Measurements from ENCODE around the gene SHISA9. TPM values are rescaled to one million over a fixed set of nuclear protein-coding genes. Genes with fewer than 3 reads are reported as not detected.
"Not testable (repeated sequence)": the region's sequence is repeated elsewhere in the genome, so short reads cannot be mapped to it uniquely, and the experiment has no call there.

SHISA9 gene
- 0.02 TPM in 1 of 2 replicates, not detected in the other for polyA plus RNA-seq (2012; rRNA removed)
- polyA plus RNA-seq (2012; cell fraction: cytosol; rRNA removed) = under 0.01 and 0.01 TPM in 2 replicates
- 0.06 TPM in 1 of 2 replicates, not detected in the other for polyA plus RNA-seq (2012; cell fraction: nucleus; rRNA removed)

DNA sequence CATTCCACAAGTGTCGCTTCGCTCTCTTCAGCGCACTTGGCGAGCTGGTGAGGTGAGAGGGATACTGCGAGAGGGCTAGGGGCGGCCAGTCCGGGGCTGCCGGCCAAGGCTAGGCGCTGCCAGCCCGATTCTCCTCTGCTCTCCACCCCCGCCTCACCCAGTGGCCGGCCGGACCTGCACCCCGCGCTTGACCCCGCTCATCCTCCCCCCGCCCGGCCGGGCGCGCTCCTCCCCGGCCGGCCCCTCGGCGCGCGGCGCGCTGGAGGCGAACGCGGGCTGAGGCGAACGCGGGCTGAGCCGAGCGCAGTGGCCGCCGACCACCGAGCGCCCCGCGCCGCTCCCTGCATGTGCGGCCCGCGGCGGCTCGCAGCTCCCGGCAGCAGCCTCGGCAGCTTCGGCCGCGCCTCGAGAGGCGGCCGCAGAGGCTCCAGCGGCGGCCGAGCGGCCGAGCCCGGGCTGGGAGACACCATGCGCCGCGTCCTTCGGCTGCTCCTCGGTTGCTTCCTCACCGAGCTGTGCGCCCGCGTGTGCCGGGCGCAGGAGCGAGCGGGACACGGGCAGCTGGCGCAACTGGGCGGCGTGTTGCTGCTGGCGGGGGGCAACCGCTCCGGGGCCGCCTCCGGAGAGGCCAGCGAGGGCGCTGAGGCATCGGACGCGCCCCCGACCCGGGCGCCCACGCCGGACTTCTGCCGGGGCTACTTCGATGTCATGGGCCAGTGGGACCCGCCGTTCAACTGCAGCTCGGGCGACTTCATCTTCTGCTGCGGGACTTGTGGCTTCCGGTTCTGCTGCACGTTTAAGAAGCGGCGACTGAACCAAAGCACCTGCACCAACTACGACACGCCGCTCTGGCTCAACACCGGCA is at the start of gene SHISA9:
Gene SHISA9, plus strand, starts transcription at position 2 of the 865 bp plus-strand sequence.
- peak; percentile 50 for DNase-seq
- no peak within 1 kb of the TSS for H2AFZ ChIP-seq (ENCODE audit: low read depth)
- ChIA-PET POLR2A (no interaction called here), CTCF (interaction anchor here (1.2 kb wide), 1 partner anchor 328 kb away, joined by 3 read pairs; no protein-coding TSS in a partner anchor)
- H4K20me1 ChIP-seq (ENCODE audit: insufficient read depth) = no peaks in the 10 kb centered on the region
- H3K36me3 ChIP-seq (replicated peaks in 1 of 2; ENCODE audit: control insufficient read depth in 1 of 2, insufficient read depth in 2 of 2, low read length in 1 of 2) = no peaks in the 10 kb centered on the region
- no peaks in the 10 kb centered on the region for H3K9me3 ChIP-seq
- H3K9ac ChIP-seq = no peak within 1 kb of the TSS
- no peak for TF ChIP-seq ELF1 (IDR thresholded peaks at IDR 0.05)
- no peak for TF ChIP-seq FOXJ3 (CRISPR knock-in tag; IDR thresholded peaks at IDR 0.05)
- TF ChIP-seq, protein P1, sequence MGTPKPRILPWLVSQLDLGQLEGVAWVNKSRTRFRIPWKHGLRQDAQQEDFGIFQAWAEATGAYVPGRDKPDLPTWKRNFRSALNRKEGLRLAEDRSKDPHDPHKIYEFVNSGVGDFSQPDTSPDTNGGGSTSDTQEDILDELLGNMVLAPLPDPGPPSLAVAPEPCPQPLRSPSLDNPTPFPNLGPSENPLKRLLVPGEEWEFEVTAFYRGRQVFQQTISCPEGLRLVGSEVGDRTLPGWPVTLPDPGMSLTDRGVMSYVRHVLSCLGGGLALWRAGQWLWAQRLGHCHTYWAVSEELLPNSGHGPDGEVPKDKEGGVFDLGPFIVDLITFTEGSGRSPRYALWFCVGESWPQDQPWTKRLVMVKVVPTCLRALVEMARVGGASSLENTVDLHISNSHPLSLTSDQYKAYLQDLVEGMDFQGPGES (IDR thresholded peaks at IDR 0.05; ENCODE audit: low read depth, low read length) = no peak
- TF ChIP-seq, protein P2, sequence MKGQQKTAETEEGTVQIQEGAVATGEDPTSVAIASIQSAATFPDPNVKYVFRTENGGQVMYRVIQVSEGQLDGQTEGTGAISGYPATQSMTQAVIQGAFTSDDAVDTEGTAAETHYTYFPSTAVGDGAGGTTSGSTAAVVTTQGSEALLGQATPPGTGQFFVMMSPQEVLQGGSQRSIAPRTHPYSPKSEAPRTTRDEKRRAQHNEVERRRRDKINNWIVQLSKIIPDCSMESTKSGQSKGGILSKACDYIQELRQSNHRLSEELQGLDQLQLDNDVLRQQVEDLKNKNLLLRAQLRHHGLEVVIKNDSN (IDR thresholded peaks at IDR 0.05; ENCODE audit: borderline replicate concordance, low read depth) = no peak
- TF ChIP-seq, protein P3, sequence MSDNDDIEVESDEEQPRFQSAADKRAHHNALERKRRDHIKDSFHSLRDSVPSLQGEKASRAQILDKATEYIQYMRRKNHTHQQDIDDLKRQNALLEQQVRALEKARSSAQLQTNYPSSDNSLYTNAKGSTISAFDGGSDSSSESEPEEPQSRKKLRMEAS (IDR thresholded peaks at IDR 0.05; ENCODE audit: low read depth) = no peak
- no peak for TF ChIP-seq FOXM1 (IDR thresholded peaks at IDR 0.05; ENCODE audit: low read depth)
- TF ChIP-seq EZH2phosphoT487 (IDR thresholded peaks at IDR 0.05; ENCODE audit: borderline replicate concordance, low read depth) = no peak
- no peak for TF ChIP-seq FOSL2 (IDR thresholded peaks at IDR 0.05; ENCODE audit: borderline replicate concordance, low read depth)
- no peak for TF ChIP-seq RAD21 (IDR thresholded peaks at IDR 0.05; ENCODE audit: low read length)
- TF ChIP-seq, protein P4, sequence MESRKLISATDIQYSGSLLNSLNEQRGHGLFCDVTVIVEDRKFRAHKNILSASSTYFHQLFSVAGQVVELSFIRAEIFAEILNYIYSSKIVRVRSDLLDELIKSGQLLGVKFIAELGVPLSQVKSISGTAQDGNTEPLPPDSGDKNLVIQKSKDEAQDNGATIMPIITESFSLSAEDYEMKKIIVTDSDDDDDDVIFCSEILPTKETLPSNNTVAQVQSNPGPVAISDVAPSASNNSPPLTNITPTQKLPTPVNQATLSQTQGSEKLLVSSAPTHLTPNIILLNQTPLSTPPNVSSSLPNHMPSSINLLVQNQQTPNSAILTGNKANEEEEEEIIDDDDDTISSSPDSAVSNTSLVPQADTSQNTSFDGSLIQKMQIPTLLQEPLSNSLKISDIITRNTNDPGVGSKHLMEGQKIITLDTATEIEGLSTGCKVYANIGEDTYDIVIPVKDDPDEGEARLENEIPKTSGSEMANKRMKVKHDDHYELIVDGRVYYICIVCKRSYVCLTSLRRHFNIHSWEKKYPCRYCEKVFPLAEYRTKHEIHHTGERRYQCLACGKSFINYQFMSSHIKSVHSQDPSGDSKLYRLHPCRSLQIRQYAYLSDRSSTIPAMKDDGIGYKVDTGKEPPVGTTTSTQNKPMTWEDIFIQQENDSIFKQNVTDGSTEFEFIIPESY (IDR thresholded peaks at IDR 0.05; ENCODE audit: borderline replicate concordance, low read depth) = no peak
- WGBS (ENCODE audit: low lambda C conversion rate) = 3% methylated on average over 21 of the region's 110 CpGs
- H3K27me3 ChIP-seq (ENCODE audit: insufficient read depth) = peaks cover 45% of the 10 kb centered on the region
- no peak within 1 kb of the TSS; a peak in 1 of 4 replicates for H3K4me3 ChIP-seq (ENCODE audit: low read depth in 2 of 2, low read length in 1 of 2)
- no peak within 1 kb of the TSS for H3K27ac ChIP-seq (ENCODE audit: low read depth in 2 of 2, low read length in 1 of 2)
- no peaks in the 10 kb centered on the region for H3F3A ChIP-seq (replicated peaks; ENCODE audit: insufficient read depth)
- H3K79me2 ChIP-seq (ENCODE audit: insufficient read depth) = no peaks in the 10 kb centered on the region
- H3K9me2 ChIP-seq = no peaks in the 10 kb centered on the region
- H3K4me1 ChIP-seq (ENCODE audit: control insufficient read depth in 1 of 2, insufficient read depth in 2 of 2, low read depth in 1 of 2, low read length in 1 of 2) = no peaks in the 10 kb centered on the region
- peak within 1 kb of the TSS; percentile 41; the same call in 1 of the 2 replicates for H3K4me2 ChIP-seq

DNA sequence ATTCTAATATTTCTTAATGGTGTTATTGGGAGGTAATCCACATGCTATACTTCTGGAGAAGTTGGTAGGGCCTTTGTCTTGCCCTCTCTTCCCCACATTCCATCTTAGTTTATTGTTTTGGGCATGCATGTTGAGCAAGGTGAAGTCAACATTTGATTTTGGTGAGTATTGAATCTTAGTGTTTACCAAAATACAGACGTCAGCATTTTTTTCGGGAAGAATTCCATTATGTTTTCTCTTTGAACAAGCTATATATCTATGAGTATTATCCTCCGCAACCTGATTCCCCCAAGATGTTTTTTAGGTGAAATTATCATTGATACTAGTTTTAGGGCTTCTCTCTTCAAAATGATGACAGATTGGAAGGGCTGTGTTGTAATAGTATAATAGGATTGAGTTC is 47.4 kb upstream of the SHISA9 start:
- H3K9me3 ChIP-seq = no peaks in the 10 kb centered on the region
- TF ChIP-seq RCOR1 (IDR thresholded peaks at IDR 0.05; ENCODE audit: low read length) (no peak), RAD21 (IDR thresholded peaks at IDR 0.05; ENCODE audit: low read length) (no peak)
- H3K9ac ChIP-seq = no peak overlapping the region
- no peaks in the 10 kb centered on the region for H3F3A ChIP-seq (replicated peaks; ENCODE audit: insufficient read depth)
- 70% methylated on average over 3 of the region's 3 CpGs for WGBS (ENCODE audit: low lambda C conversion rate)
- no peak overlapping the region for H2AFZ ChIP-seq (ENCODE audit: low read depth)
- H4K20me1 ChIP-seq (ENCODE audit: insufficient read depth) = no peaks in the 10 kb centered on the region
- no peaks in the 10 kb centered on the region for H3K36me3 ChIP-seq (replicated peaks in 1 of 2; ENCODE audit: control insufficient read depth in 1 of 2, insufficient read depth in 2 of 2, low read length in 1 of 2)
- H3K79me2 ChIP-seq (ENCODE audit: insufficient read depth) = no peaks in the 10 kb centered on the region
- POLR2A ChIA-PET = no interaction called here
- H3K27ac ChIP-seq (ENCODE audit: low read depth in 2 of 2, low read length in 1 of 2) = no peak overlapping the region
- CTCF ChIA-PET = no interaction called here
- no peaks in the 10 kb centered on the region for H3K27me3 ChIP-seq (ENCODE audit: insufficient read depth)
- no peak for DNase-seq
- no peak overlapping the region for H3K4me3 ChIP-seq (ENCODE audit: low read depth in 2 of 2, low read length in 1 of 2)
- H3K4me2 ChIP-seq = no peak overlapping the region
- no peaks in the 10 kb centered on the region for H3K9me2 ChIP-seq
- H3K4me1 ChIP-seq (ENCODE audit: control insufficient read depth in 1 of 2, insufficient read depth in 2 of 2, low read depth in 1 of 2, low read length in 1 of 2) = no peaks in the 10 kb centered on the region

DNA sequence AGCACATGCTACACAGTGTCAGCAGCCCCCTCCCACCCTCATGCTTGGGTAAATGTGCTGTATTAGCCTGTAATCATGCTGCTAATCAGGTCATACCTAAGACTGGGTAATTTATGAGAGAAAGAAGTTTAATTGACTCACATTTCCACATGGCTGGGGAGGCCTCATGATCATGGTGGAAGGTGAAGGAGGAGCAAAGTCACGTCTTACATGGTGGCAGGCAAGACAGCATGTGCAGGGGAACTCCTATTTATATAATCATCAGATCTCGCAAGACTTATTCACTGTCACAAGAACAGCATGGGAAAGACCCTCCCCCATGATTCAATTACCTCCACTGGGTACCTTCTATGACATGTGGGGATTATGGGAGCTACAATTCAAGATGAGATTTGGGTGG is 44.0 kb upstream of the SHISA9 start:
- H3K9ac ChIP-seq; H4K20me1 ChIP-seq (ENCODE audit: insufficient read depth); H3K79me2 ChIP-seq (ENCODE audit: insufficient read depth); H3K4me3 ChIP-seq (ENCODE audit: low read depth in 2 of 2, low read length in 1 of 2); DNase-seq; POLR2A ChIA-PET; H2AFZ ChIP-seq (ENCODE audit: low read depth); H3K4me2 ChIP-seq; H3K27ac ChIP-seq (ENCODE audit: low read depth in 2 of 2, low read length in 1 of 2); H3K9me3 ChIP-seq; H3K27me3 ChIP-seq (ENCODE audit: insufficient read depth); H3K36me3 ChIP-seq (replicated peaks in 1 of 2; ENCODE audit: control insufficient read depth in 1 of 2, insufficient read depth in 2 of 2, low read length in 1 of 2); H3K4me1 ChIP-seq (ENCODE audit: control insufficient read depth in 1 of 2, insufficient read depth in 2 of 2, low read depth in 1 of 2, low read length in 1 of 2); H3K9me2 ChIP-seq; CTCF ChIA-PET; H3F3A ChIP-seq (replicated peaks; ENCODE audit: insufficient read depth): not testable (repeated sequence)
- WGBS (ENCODE audit: low lambda C conversion rate) = 40% methylated on average over 2 of the region's 2 CpGs

All from SK-N-SH (cell line).